Activated CD8-positive, alpha-beta memory T cell treated with anti-CD3 and anti-CD28 coated beads, Interleukin-2, amount 50 U/mL, for 24 hours (primary cell): Measurements from ENCODE around the gene COX7A1.
"Not testable (repeated sequence)": the region's sequence is repeated elsewhere in the genome, so short reads cannot be mapped to it uniquely, and the experiment has no call there.

Source experiments
- DNase-seq: peaks from one replicate; pipeline ENCODE4 v3.0.0-alpha.2; 2020; ENCODE audit errors: extremely low read depth

Gene COX7A1

DNA sequence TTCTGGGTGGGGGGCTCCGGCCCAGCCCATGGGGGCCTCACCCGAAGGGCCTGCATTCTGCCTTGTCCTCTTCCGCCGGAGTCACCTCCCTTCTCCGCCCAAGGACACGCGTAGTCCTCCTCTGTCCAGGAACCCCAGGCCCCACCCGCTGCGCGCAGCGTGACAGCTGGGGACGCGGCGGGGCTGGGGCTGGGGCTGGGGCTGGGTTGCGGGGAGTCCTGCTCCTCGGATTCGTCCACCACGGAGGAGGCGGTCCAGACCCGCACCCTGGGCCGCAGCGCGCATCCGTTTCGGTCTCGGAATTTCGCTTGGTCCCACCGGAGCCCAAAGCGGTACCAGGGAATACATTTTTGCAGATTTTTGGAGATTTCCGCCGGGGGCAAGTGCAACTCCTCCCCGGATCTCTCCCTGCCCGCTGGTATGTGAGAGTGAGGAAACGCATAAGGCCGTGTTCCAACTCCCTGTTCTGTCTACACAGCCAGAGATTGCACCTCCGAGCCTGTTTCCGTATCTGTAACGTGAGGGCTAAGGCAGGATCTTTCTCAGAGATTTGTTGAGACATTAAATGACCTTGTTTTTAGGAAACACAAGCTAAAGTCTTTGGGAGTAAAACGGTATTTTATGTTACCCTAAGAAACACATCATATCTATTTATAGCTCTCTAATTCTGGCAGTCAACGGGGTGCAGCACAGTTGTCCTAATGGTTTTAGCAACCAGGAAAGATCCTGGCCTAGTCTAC lies at the start of gene COX7A1:
Gene COX7A1, minus strand, starts transcription at position 96 of the 740 bp plus-strand sequence. Its CDS starts 40 bp downstream, at position 56.
- no peak for DNase-seq

- no peak for DNase-seq
These were observed 49.4 kb upstream of the COX7A1 start for GRCh38 chr19:36201684-36202083.

DNA sequence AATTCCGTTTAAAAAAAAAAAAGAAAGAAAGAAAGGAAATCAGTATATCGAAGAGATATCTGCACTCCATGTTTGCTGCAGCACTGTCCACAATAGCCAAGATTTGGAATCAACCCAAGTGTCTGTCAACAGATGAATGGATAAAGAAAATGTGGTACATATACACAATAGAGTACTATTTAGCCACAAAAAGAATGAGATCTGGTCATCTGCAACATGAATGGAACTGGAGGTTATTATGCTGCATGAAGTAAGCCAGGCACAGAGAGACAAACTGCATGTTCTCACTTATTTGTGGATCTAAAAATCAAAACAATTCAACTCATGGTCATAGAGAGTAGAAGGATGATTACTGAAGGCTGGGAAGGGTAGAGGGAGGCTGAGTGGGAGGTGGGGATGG lies 45.9 kb upstream of the COX7A1 start:
- no peak for DNase-seq

DNA sequence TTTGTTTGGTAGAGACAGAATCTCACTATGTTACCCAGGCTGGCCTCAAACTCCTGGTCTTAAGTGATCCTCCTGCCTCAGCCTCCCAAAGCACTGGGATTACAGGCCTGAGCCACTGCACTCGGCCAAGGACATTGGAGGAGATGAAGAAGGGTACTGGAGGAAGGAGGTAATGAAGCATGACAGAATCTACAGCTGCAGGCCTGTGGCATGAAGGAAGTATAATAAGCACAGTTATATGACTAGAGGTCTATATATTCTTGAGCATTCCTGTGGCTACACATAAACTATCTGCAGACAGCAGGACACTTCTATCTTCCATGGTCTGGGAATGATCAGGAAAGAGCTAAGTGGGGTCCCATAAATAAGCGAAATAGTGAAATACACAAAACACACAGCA lies 44.0 kb upstream of the COX7A1 start:
- no peak for DNase-seq

- DNase-seq: not testable (repeated sequence)
These were observed 34.5 kb upstream of the COX7A1 start for GRCh38 chr19:36186722-36187121.

DNA sequence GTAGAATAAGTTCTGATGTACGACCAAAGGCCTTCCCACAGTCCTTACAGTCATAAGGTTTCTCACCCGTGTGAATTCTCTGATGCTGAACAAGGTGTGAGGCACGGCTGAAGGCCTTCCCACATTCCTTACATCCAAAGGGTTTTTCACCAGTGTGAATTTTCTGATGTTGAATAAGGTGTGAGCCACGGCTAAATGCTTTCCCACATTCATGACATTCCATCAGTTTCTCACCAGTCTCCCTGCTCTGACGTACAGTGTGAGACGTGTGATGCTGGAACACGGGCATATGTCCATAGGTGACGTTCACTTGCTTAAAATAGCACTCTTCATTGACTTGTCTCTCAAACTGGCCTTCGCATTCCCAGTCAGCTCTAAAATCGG lies 31.0 kb upstream of the COX7A1 start:
- no peak for DNase-seq

- DNase-seq: no peak
These were observed 30.5 kb upstream of the COX7A1 start for GRCh38 chr19:36182612-36183244.

- DNase-seq: not testable (repeated sequence)
These were observed 26.8 kb upstream of the COX7A1 start for GRCh38 chr19:36179077-36179476.

DNA sequence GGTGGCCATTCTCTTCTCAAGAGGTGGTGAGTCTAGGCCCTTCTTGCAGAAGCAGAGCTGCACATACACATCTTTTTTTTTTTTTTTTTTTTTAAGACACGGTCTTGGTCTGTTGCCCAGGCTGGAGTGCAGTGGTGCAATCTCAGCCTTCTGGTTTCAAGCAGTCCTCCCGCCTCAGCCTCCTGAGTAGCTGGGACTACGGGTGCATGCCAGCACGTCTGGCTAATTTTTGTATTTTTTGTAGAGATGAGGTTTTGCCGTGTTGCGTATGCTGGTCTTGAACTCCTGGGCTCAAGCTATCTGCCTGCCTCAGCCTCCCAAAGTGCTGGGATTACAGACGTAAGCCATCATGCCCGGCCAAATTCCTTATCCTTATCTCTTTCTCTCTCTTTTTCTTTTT lies 21.6 kb upstream of the COX7A1 start:
- not testable (repeated sequence) for DNase-seq

DNA sequence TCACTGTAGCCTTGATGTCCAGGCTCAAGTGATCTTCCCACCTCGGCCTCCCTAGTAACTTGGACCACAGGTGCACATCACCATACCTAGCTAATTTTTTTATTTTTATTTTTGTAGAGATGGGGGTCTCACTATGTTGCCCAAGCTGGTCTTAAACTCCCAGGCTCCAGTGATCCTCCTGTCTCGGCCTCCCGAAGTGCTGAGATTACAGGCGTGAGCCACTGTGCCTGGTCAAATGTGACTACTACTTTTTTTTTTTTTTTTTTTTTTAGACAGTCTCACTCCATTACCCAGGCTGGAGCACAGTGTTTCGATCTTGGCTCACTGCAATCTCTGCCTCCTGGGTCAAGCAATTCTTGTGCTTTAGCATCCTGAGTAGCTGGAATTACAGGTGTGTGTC lies 20.6 kb upstream of the COX7A1 start:
- no peak for DNase-seq

DNA sequence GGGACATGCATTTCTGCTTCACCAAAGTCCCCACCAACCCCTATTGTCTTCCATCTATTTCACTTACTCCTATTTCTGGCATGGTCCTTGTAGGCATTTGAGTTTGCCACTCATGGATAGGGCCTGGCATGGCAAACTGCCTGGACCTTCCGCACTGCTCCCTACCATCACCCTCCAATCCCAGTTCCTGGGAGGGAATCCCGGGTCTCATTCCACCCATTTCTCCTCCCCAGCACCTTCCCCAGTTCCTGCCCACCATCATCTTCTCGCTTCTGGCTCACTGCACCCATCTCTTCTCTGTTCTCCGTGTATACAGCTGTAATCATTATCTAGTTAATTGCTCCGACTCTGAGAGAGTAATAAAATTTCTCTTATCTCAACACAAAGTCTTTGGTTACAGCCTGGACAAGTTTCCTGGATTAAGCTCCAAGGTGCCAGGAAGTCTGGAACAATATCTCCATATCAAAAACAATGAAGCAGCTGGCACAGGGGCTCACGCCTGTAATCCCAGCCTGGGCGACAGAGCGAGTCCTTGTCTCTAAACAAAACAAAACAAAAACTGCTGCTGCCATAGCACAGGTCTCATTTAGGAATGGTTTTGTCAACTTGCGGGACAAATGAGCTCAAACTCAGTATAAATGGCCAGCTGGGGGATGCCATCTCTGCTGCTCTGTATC lies 17.0 kb upstream of the COX7A1 start:
- no peak for DNase-seq

DNA sequence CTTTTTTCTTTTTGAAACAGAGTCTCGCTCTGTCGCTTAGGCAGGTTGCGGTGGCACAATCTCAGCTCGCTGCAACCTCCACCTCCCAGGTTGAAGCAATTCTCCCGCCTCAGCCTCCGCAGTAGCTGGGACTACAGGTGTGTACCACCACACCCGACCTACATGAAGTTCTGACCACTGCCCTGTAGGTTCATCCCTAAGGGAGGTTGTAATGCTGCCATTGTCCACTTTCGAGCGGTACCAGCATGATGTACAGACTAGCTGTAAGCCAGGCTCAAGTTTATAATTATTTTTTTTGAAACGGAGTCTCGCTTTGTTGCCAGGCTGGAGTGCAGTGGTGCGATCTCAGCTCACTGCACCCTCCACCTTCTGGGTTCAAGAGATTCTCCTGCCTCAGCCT lies 11.6 kb upstream of the COX7A1 start:
- no peak for DNase-seq

- no peak for DNase-seq
These were observed 8.8 kb upstream of the COX7A1 start for GRCh38 chr19:36160821-36161596.

DNA sequence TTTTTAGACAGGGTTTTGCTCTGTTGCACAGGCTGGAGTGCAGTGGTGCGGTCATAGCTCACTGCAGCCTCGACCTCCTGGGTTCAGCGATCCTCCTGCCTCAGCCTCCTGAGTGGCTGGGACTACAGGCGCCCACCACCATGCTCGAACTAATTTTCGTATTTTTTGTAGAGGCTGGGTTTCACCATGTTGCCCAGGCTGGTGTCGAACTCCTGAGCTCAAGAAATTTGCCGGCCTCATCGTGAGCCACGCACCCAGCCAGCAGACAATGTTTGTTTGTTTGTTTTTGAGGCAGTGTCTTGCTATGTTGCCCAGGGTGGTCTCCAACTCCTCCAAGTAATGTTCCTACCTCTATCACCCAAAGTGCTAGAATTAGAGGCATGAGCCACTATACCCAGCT lies 879 bp upstream of the COX7A1 start:
- DNase-seq: no peak

GRCh38 chr19:36152019-36152351 lies 262 bp downstream of the COX7A1 start:
- DNase-seq: no peak

DNA sequence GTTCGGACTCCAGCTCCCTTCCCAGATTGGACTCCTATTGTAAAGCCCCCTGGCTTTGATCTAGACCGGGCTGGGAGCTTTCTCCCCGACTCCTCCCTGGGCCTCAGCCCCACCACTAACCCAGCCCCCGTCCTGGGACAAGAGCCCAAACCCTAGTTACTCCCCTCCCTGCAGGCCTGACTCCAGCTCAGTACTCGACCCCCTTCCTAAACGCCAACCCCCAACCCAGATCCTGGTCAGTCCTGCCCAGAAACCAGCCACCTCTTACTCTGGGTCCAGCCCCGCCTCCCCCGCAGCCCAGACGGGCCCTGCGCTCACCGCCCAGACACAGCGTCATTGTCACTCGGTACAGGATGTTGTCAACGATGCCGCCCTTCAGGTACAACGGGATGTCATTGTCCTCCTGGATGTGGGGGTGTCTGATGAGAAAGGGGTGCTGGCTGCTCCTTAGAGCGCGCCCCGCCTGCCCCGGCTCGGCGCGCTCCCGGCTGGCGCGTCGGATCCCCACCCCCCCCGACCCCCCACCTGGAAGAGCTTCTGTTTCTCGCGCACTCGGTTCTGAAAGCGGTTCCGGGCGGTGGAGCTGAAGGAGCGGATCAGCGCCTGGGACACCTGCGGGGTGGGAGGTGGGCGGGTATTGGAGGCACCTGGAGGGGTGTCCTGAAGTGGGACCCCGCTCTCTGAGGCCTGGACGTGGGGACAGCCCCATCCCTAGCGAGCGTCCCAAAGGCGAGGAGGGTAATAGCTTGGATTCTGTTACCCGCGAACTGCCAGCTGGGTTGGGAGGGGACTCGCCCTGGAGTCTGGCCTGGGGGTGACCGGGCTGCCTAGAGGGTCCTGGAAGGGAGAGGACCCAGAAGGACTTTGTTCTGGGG lies 866 bp downstream of the COX7A1 start:
- no peak for DNase-seq

DNA sequence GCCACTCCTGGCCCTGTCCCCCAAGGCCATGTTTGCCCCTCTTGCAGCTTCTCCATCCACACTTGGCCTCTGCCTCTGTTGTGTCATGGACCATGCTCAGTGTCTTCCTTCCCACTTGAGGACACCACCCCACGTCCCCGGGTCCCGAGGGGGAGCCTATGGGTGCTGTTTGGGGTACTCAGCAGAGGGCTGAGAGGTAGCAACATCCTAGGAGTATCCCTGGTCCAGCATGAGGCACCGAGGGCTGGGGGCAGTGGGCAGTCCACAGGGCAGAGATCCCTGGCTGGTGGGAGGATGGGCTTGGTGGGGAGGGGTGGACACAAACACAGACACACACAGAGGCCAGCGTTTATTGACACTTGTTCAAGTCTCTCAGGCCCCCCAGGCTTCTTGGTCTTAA lies 1.7 kb downstream of the COX7A1 start:
- no peak for DNase-seq

DNA sequence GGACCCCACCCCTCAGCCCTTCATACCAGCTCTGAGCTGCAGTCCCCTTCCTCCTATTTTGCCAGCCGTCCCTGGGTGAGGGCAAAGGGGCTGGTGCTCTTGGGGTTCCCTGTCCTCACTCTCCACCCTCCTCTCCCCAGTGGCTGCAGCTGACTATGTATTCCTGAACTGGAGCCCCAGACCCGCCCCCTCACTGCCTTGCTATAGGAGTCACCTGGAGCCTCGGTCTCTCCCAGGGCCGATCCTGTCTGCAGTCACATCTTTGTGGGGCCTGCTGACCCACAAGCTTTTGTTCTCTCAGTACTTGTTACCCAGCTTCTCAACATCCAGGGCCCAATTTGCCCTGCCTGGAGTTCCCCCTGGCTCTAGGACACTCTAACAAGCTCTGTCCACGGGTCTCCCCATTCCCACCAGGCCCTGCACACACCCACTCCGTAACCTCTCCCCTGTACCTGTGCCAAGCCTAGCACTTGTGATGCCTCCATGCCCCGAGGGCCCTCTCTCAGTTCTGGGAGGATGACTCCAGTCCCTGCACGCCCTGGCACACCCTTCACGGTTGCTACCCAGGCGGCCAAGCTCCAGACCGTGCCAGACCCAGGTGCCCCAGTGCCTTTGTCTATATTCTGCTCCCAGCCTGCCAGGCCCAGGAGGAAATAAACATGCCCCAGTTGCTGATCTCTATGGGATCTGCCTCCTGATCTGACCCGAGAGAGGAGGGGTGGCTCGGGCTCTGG lies 2.4 kb downstream of the COX7A1 start:
- DNase-seq: no peak

GRCh38 chr19:36144624-36145023 lies 7.6 kb downstream of the COX7A1 start:
- DNase-seq: no peak

DNA sequence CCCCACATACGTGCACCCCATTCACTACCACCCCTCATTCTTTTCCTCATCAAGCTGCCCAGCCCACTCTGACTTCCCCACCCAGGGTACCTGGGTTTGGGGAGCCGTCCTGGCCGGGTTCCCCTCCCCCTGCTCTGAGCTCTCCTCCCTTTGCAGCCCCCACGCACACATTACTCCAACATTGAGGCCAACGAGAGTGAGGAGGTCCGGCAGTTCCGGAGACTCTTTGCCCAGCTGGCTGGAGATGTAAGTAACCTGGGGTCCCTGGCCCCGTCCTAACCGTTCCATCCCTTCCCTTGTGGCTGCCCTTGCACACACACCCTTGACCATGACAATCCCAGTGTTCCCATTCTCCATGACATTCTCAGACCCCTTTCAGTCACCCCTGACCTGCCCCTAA lies 9.8 kb downstream of the COX7A1 start:
- no peak for DNase-seq

GRCh38 chr19:36142046-36142445 lies 10.2 kb downstream of the COX7A1 start:
- DNase-seq: no peak
